ENCODE measurements around the gene SPECC1.

DNA sequence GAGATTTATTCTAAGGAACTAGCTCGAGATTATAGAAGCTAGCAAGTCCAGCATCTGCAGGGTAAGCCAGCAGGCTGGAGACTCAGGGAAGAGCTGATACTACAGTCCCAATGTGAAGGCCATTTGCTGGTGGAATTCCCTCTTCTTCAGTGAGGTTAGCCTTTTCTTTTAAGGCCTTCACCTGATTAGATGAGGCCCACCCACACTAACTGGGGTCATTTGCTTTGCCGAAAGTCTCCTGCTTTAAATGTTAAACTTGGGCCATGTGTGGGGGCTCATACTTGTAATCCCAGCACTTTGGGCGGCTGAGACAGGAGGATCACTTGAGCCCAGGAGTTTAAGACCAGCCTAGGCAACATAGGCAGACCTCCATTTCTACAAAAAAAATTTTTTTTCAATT is 289.9 kb downstream of the SPECC1 start:
- TF ChIP-seq POLR2A (IDR thresholded peaks at IDR 0.05) = no peak
- TF ChIP-seq, protein P1, sequence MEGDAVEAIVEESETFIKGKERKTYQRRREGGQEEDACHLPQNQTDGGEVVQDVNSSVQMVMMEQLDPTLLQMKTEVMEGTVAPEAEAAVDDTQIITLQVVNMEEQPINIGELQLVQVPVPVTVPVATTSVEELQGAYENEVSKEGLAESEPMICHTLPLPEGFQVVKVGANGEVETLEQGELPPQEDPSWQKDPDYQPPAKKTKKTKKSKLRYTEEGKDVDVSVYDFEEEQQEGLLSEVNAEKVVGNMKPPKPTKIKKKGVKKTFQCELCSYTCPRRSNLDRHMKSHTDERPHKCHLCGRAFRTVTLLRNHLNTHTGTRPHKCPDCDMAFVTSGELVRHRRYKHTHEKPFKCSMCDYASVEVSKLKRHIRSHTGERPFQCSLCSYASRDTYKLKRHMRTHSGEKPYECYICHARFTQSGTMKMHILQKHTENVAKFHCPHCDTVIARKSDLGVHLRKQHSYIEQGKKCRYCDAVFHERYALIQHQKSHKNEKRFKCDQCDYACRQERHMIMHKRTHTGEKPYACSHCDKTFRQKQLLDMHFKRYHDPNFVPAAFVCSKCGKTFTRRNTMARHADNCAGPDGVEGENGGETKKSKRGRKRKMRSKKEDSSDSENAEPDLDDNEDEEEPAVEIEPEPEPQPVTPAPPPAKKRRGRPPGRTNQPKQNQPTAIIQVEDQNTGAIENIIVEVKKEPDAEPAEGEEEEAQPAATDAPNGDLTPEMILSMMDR (IDR thresholded peaks at IDR 0.05) = no peak
